Measurements from ENCODE around the gene MAN1B1. TPM values are rescaled to one million over a fixed set of nuclear protein-coding genes. Genes with fewer than 3 reads are reported as not detected.

The MAN1B1 gene
- 56.1 and 57.7 TPM in 2 replicates for total RNA-seq
- long read RNA-seq, full-length matches to known transcripts, result 209 of 232 reads
- long read RNA-seq, partial matches to known transcripts, result 11 of 232 reads
- long read RNA-seq, other reads (novel, unspliced or antisense), result 12 of 232 reads

- Mint-ChIP-seq H3K36me3 (ENCODE audit: insufficient read depth) (no peaks in the 10 kb centered on the region), H3K4me3 (ENCODE audit: low read depth) (peak within 1 kb of the TSS; percentile 81), H3K27ac (peak within 1 kb of the TSS; percentile 88), H3K9me3 (ENCODE audit: low read depth) (no peaks in the 10 kb centered on the region), H3K27me3 (peaks cover 18% of the 10 kb centered on the region), H3K4me1 (ENCODE audit: low read depth) (peaks cover 11% of the 10 kb centered on the region)
- TF ChIP-seq, protein P1, sequence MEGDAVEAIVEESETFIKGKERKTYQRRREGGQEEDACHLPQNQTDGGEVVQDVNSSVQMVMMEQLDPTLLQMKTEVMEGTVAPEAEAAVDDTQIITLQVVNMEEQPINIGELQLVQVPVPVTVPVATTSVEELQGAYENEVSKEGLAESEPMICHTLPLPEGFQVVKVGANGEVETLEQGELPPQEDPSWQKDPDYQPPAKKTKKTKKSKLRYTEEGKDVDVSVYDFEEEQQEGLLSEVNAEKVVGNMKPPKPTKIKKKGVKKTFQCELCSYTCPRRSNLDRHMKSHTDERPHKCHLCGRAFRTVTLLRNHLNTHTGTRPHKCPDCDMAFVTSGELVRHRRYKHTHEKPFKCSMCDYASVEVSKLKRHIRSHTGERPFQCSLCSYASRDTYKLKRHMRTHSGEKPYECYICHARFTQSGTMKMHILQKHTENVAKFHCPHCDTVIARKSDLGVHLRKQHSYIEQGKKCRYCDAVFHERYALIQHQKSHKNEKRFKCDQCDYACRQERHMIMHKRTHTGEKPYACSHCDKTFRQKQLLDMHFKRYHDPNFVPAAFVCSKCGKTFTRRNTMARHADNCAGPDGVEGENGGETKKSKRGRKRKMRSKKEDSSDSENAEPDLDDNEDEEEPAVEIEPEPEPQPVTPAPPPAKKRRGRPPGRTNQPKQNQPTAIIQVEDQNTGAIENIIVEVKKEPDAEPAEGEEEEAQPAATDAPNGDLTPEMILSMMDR (IDR thresholded peaks at IDR 0.05; ENCODE audit: unreplicated experiment), result no peak
- DNase-seq (ENCODE audit: low spot score, unreplicated experiment), result peak; percentile 98
Measured at GRCh38 chr9:137086531-137087408, at the start of gene MAN1B1. MAN1B1 (plus strand) TSS chr9:137086985; CDS start chr9:137087000, 15 bp downstream.

- H3K27me3 Mint-ChIP-seq, result peaks cover 3% of the 10 kb centered on the region
- peaks cover 2% of the 10 kb centered on the region for H3K36me3 Mint-ChIP-seq (ENCODE audit: insufficient read depth)
- H3K4me1 Mint-ChIP-seq (ENCODE audit: low read depth), result no peaks in the 10 kb centered on the region
- H3K27ac Mint-ChIP-seq, result no peak overlapping the region
- no peaks in the 10 kb centered on the region for H3K9me3 Mint-ChIP-seq (ENCODE audit: low read depth)
- no peak for DNase-seq (ENCODE audit: low spot score, unreplicated experiment)
- no peak overlapping the region for H3K4me3 Mint-ChIP-seq (ENCODE audit: low read depth)
- TF ChIP-seq, protein P1 (IDR thresholded peaks at IDR 0.05; ENCODE audit: unreplicated experiment), result no peak
Measured at GRCh38 chr9:137037035-137037434, 49.8 kb upstream of the MAN1B1 start.

DNA sequence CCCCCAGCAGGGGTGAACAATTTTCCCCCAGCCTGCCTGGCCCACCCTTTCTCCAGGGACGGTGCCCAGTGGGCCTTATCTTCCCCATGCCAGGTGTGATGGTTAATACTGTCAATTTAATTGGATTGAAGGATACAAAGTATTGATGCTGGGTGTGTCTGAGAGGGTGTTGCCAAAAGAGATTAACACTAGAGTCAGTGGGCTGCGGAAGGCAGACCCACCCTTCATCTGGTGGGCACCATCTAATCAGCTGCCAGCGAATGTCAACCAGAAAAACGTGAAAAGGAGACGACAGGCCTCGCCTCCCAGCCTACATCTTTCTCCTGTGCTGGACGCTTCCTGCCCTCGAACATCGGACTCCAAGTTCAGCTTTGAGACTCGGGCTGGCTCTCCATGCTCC lies 49.3 kb upstream of the MAN1B1 start:
- Mint-ChIP-seq H3K27me3 (peaks cover 3% of the 10 kb centered on the region), H3K9me3 (ENCODE audit: low read depth) (no peaks in the 10 kb centered on the region), H3K4me1 (ENCODE audit: low read depth) (no peaks in the 10 kb centered on the region), H3K27ac (no peak overlapping the region), H3K4me3 (ENCODE audit: low read depth) (no peak overlapping the region), H3K36me3 (ENCODE audit: insufficient read depth) (peaks cover 2% of the 10 kb centered on the region)
- DNase-seq (ENCODE audit: low spot score, unreplicated experiment), result no peak
- TF ChIP-seq, protein P1 (IDR thresholded peaks at IDR 0.05; ENCODE audit: unreplicated experiment), result no peak

- Mint-ChIP-seq H3K9me3 (ENCODE audit: low read depth) (no peaks in the 10 kb centered on the region), H3K36me3 (ENCODE audit: insufficient read depth) (peaks cover 2% of the 10 kb centered on the region), H3K27ac (no peak overlapping the region), H3K4me3 (ENCODE audit: low read depth) (no peak overlapping the region), H3K4me1 (ENCODE audit: low read depth) (no peaks in the 10 kb centered on the region), H3K27me3 (no peaks in the 10 kb centered on the region)
- TF ChIP-seq, protein P1 (IDR thresholded peaks at IDR 0.05; ENCODE audit: unreplicated experiment), result no peak
- DNase-seq (ENCODE audit: low spot score, unreplicated experiment), result no peak
Measured at GRCh38 chr9:137038916-137039315, 47.9 kb upstream of the MAN1B1 start.

DNA sequence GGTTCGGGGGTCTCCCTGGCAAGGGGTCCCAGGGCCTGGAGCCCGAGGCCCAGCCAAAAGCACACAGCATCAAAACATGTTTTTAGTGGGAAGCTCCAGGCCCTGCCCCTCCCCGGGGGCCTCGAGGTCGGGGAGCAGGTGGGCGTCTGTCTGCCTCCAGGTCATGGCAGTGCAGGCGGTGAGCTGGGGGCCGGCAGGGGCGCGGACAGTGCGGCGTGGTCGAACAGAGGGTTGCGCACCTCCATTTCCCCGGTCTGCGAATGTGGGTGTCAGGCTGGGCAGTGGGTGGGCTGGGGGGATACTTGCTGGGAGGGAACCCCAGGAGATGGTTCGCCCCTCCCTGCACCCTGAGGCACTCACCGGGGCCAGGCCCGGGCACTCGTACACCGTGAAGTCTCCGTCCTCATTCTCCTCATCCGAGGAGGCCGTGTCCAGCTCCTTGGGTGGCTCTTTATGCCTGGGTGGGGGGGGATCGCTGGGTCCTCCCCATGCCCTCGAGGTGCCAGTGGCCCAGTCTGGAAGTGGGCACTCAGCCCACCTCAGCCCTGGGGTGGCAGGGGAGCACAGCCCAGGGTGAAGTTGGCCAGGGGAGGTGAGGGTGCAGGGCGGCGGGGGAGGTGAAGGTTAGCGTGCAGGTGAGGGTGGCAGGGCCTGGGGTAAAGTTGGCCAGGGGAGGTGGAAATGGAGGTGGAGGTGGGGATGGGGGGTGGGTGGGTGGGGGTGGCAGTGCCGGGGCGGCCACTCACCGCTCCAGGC lies 47.0 kb upstream of the MAN1B1 start:
- peaks cover under 1% of the 10 kb centered on the region for H3K4me1 Mint-ChIP-seq (ENCODE audit: low read depth)
- peaks cover 1% of the 10 kb centered on the region for H3K27me3 Mint-ChIP-seq
- H3K27ac Mint-ChIP-seq, result no peak overlapping the region
- H3K36me3 Mint-ChIP-seq (ENCODE audit: insufficient read depth), result peaks cover 2% of the 10 kb centered on the region
- DNase-seq (ENCODE audit: low spot score, unreplicated experiment), result no peak
- TF ChIP-seq, protein P1 (IDR thresholded peaks at IDR 0.05; ENCODE audit: unreplicated experiment), result no peak
- H3K4me3 Mint-ChIP-seq (ENCODE audit: low read depth), result no peak overlapping the region
- H3K9me3 Mint-ChIP-seq (ENCODE audit: low read depth), result no peaks in the 10 kb centered on the region

Data from progenitor cell of endocrine pancreas (in vitro differentiated cells).